IPS-18c (cell line): ENCODE measurements around the gene LHFPL3.
"Not testable (repeated sequence)": the region's sequence is repeated elsewhere in the genome, so short reads cannot be mapped to it uniquely, and the experiment has no call there.

Experiments used
- H3K4me3 ChIP-seq: 2 replicates; pipeline ENCODE4 v1.7.0; 2013; ENCODE audit warnings: low read depth, mild to moderate bottlenecking, low read length, moderate library complexity; ENCODE audit not compliant: insufficient read depth
- H3K9me3 ChIP-seq: one replicate; pipeline ENCODE4 v1.6.1; 2013; ENCODE audit warnings: mild to moderate bottlenecking, low read length, moderate library complexity; ENCODE audit not compliant: control insufficient read depth, insufficient read depth

The LHFPL3 gene

DNA sequence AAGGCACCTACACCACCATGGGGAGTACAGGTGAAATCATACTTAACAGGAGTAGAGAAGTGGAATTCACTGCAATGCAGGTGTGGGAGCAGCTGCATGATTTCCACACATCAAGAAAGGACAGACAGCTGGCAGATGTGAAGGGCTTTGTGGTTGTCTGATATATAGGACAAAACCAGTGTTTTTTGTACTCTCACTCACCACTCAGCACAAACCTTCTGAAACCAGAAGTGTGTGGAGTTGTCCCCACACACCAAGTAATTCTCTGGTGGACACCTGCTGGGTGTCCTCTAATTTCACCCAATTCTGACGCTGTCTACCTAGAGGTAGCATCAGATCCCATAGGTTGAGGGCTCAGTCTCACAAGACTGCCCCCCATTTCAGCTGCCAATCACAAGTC is 357.9 kb downstream of the LHFPL3 start:
- H3K9me3 ChIP-seq: no peaks in the 10 kb centered on the region
- no peak overlapping the region for H3K4me3 ChIP-seq

GRCh38 chr7:104694710-104695109 is 366.3 kb downstream of the LHFPL3 start:
- H3K9me3 ChIP-seq: peaks cover 5% of the 10 kb centered on the region
- H3K4me3 ChIP-seq: no peak overlapping the region

- Histone ChIP-seq H3K9me3 (peaks cover 5% of the 10 kb centered on the region), H3K4me3 (no peak overlapping the region)
Measured at GRCh38 chr7:104695563-104695962, 367.2 kb downstream of the LHFPL3 start.

GRCh38 chr7:104700336-104700735 is 371.9 kb downstream of the LHFPL3 start:
- Histone ChIP-seq H3K9me3 (no peaks in the 10 kb centered on the region), H3K4me3 (no peak overlapping the region)

DNA sequence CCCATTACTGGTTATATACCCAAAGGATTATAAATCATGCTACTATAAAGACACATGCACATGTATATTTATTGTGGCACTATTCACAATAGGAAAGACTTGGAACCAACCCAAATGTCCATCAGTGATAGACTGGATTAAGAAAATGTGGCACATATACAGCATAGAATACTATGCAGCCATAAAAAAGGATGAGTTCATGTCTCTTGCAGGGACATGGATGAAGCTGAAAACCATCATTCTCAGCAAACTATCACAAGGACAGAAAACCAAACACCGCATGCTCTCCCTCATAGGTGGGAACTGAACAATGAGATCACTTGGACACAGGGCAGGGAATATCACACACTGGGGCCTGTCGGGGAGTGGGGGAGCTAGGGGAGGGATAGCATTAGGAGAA is 392.6 kb downstream of the LHFPL3 start:
- not testable (repeated sequence) for H3K9me3 ChIP-seq, H3K4me3 ChIP-seq

DNA sequence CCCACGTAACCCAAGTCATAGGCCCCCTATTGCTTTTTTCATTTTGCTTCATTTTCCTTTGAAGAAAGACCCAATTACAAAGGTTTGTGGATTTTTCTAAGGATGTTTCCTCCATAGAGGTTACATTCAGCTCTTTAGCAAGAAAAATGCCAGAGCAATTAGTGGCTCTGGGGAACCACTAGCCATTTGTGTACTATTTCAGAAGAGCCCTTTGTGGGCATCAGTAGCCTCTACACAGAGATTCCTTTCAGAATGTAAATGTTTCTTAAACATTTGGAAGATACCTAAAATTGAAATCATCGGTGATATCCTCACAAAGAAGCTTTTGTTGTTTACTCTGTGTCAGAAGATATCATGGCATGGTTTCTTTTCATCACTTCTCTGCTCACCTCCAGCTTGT is 394.6 kb downstream of the LHFPL3 start:
- Histone ChIP-seq H3K9me3 (no peaks in the 10 kb centered on the region), H3K4me3 (no peak overlapping the region)

DNA sequence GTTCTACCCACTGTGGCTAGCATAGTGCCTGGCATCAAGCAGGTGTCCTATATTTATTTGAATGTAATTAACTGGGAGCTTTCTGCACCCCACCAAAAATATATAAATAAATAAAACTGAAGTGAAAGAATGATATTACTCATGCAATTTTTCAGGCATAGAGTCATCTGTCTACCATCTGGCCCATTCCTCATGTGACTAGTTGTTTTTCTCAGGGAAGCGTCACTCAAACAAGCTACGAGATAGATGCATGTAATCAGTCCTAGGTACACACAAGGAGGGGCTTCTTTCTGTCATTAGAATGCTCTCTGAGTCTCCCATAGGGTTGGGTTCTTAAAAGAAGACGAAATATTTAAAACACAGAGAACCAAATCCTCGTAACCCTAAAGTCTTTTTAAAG is 430.1 kb downstream of the LHFPL3 start:
- no peaks in the 10 kb centered on the region for H3K9me3 ChIP-seq
- H3K4me3 ChIP-seq: no peak overlapping the region

- H3K4me3 ChIP-seq: no peak overlapping the region
- no peaks in the 10 kb centered on the region for H3K9me3 ChIP-seq
Measured at GRCh38 chr7:104761892-104762291, 433.5 kb downstream of the LHFPL3 start.

- no peak overlapping the region for H3K4me3 ChIP-seq
- H3K9me3 ChIP-seq: no peaks in the 10 kb centered on the region
Measured at GRCh38 chr7:104767113-104767512, 438.7 kb downstream of the LHFPL3 start.

- no peaks in the 10 kb centered on the region for H3K9me3 ChIP-seq
- no peak overlapping the region for H3K4me3 ChIP-seq
Measured at GRCh38 chr7:104767826-104768536, 439.6 kb downstream of the LHFPL3 start.

GRCh38 chr7:104772405-104773345 is 444.3 kb downstream of the LHFPL3 start:
- H3K9me3 ChIP-seq: no peaks in the 10 kb centered on the region
- no peak overlapping the region for H3K4me3 ChIP-seq

- Histone ChIP-seq H3K4me3 (no peak overlapping the region), H3K9me3 (no peaks in the 10 kb centered on the region)
Measured at GRCh38 chr7:104773796-104774195, 445.4 kb downstream of the LHFPL3 start.

GRCh38 chr7:104775531-104775930 is 447.1 kb downstream of the LHFPL3 start:
- H3K4me3 ChIP-seq: no peak overlapping the region
- H3K9me3 ChIP-seq: no peaks in the 10 kb centered on the region

DNA sequence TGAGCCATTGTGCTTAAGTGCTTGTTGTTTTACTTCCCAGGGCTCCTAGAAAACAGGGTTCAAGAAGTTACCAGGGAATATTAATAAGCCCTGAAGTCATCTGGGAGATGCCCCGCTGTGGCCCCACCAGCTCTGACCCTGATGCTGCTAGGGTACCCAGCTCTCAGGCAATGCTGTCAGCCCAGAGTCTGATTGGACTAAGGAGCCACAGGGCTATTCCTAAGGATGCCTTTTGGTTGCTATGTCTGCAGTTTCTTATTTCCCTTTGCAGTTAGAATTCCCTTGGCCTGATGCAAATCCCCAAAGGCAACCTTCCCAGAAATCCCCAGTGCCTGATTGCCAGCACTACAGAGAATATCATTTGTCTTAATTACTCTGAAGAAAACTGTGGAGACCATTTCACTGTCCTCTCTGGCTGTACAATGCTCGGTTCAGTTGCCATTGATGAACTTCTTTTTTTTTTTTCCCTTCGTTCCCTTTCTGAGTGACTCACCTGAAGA is 448.9 kb downstream of the LHFPL3 start:
- Histone ChIP-seq H3K4me3 (no peak overlapping the region), H3K9me3 (no peaks in the 10 kb centered on the region)

- Histone ChIP-seq H3K9me3 (no peaks in the 10 kb centered on the region), H3K4me3 (no peak overlapping the region)
Measured at GRCh38 chr7:104779888-104780287, 451.5 kb downstream of the LHFPL3 start.

GRCh38 chr7:104784686-104785085 is 456.3 kb downstream of the LHFPL3 start:
- Histone ChIP-seq H3K9me3 (no peaks in the 10 kb centered on the region), H3K4me3 (no peak overlapping the region)

GRCh38 chr7:104789780-104790179 is 461.4 kb downstream of the LHFPL3 start:
- Histone ChIP-seq H3K4me3 (no peak overlapping the region), H3K9me3 (no peaks in the 10 kb centered on the region)

GRCh38 chr7:104790440-104790839 is 462.0 kb downstream of the LHFPL3 start:
- H3K4me3 ChIP-seq: no peak overlapping the region

More at GRCh38 chr7:104790440-104790839, 462.0 kb downstream of the LHFPL3 start:
- no peaks in the 10 kb centered on the region for H3K9me3 ChIP-seq
